DOHH2 (cell line): ENCODE results near the gene FCRL1.

ENCODE experiments used
- CTCF ChIP-seq: fragments of 200-600 bp; sonication (generic); IDR thresholded peaks from one replicate; pipeline ENCODE4 v1.5.1; 2014; ENCODE audit warnings: antibody characterized with exemption, mild to moderate bottlenecking, low read depth, low read length; ENCODE audit not compliant: poor library complexity, severe bottlenecking
- EZH2phosphoT487 ChIP-seq: fragments of 200-600 bp; sonication (generic); IDR thresholded peaks from 2 replicates; pipeline ENCODE4 v1.6.1; 2017; ENCODE audit warnings: borderline replicate concordance, mild to moderate bottlenecking, antibody characterized with exemption, low read length, moderate library complexity, mixed read lengths

- no peak for TF ChIP-seq CTCF
- no peak for TF ChIP-seq EZH2phosphoT487
Observed at GRCh38 chr1:157748262-157748817, 71.6 kb downstream of the FCRL1 start.
